Caco-2 (cell line): ENCODE measurements around the gene SYCP2L. TPM values are rescaled to one million over a fixed set of nuclear protein-coding genes. Genes with fewer than 3 reads are reported as not detected.

Experiments
- BruUV-seq: library from RNA; stranded (reverse); fragments of 400-500 nt; replicated peaks from 2 replicates; lab custom pipeline; 2021; lab: Mats Ljungman, UMichigan
- CTCF ChIA-PET: fragments of 300-600 bp; sonication (Branson Sonifier 250); formaldehyde crosslinking; loops from one replicate; lab custom pipeline; 2022; ENCODE audit warnings: antibody characterized with exemption; lab: Charles Lee
- POLR2A ChIA-PET: fragments of 300-600 bp; sonication (Branson Sonifier 250); formaldehyde crosslinking; loops from one replicate; lab custom pipeline; 2022; ENCODE audit warnings: antibody characterized with exemption; lab: Charles Lee
- DNase-seq, 2 experiments: peaks; one replicate each; pipeline versions ENCODE4 v3.0.0 to v3.0.0-alpha.2; 2020 to 2022
- H3K27me3 ChIP-seq: replicated peaks from 2 replicates; pipeline ENCODE4 v1.6.0; 2011; ENCODE audit warnings: low read length; ENCODE audit not compliant: control insufficient read depth, insufficient read depth
- H3K36me3 ChIP-seq: 2 replicates; pipeline ENCODE4 v1.5.1; 2011; ENCODE audit warnings: low read length; ENCODE audit not compliant: control insufficient read depth, insufficient read depth
- H3K4me1 ChIP-seq: fragments of 250-450 bp; sonication (Bioruptor Pico); 2 replicates; pipeline ENCODE4 v1.5.1; 2020; ENCODE audit warnings: mild to moderate bottlenecking
- H3K4me3 ChIP-seq: 2 replicates; pipeline ENCODE4 v1.5.1; 2011; ENCODE audit warnings: low read depth, mild to moderate bottlenecking, control low read depth, low read length
- H3K9me3 ChIP-seq: fragments of 250-450 bp; sonication (Bioruptor Pico); 2 replicates; pipeline ENCODE4 v1.5.1; 2020; ENCODE audit warnings: mild to moderate bottlenecking, moderate library complexity
- H3K27ac Mint-ChIP-seq: one replicate; pipeline ENCODE4 v1.8.0; 2022; ENCODE audit warnings: mixed read lengths; ENCODE audit not compliant: unreplicated experiment
- H3K27me3 Mint-ChIP-seq: one replicate; pipeline ENCODE4 v1.8.0; 2022; ENCODE audit warnings: mixed read lengths; ENCODE audit not compliant: insufficient read depth, unreplicated experiment
- H3K36me3 Mint-ChIP-seq: one replicate; pipeline ENCODE4 v1.8.0; 2022; ENCODE audit warnings: mild to moderate bottlenecking, mixed read lengths; ENCODE audit not compliant: insufficient read depth, unreplicated experiment
- H3K4me1 Mint-ChIP-seq: one replicate; pipeline ENCODE4 v1.8.0; 2022; ENCODE audit warnings: low read depth, mixed read lengths; ENCODE audit not compliant: unreplicated experiment
- H3K4me3 Mint-ChIP-seq: one replicate; pipeline ENCODE4 v1.8.0; 2022; ENCODE audit warnings: mild to moderate bottlenecking, moderate library complexity, mixed read lengths; ENCODE audit not compliant: unreplicated experiment
- H3K9me3 Mint-ChIP-seq: one replicate; pipeline ENCODE4 v1.8.0; 2022; ENCODE audit warnings: mixed read lengths; ENCODE audit not compliant: unreplicated experiment
- CTCF ChIP-seq, 2 experiments: fragments of 200-600 bp in 1 of 2; IDR thresholded peaks; 1 replicate in 1 of 2; 2 replicates in 1 of 2; pipeline versions ENCODE4 v1.5.1 to v1.8.0; 2011 to 2022; ENCODE audit warnings: antibody characterized with exemption in 1 of 2, control low read depth in 1 of 2, inconsistent platforms in 1 of 2, low read depth in 1 of 2, low read length in 1 of 2, mild to moderate bottlenecking in 1 of 2, moderate library complexity in 1 of 2; ENCODE audit not compliant: insufficient read depth in 1 of 2, severe bottlenecking in 1 of 2, unreplicated experiment in 1 of 2
- intact Hi-C: fragments of 100-400 bp; cut with micrococcal nuclease; formaldehyde crosslinking; loops from one replicate; pipeline ENCODE4 v1.10.0; 2022; ENCODE audit not compliant: unreplicated experiment
- total RNA-seq: library from RNA; stranded (reverse); gene quantifications from 2 replicates; pipeline ENCODE4 v1.2.3, GENCODE V29; 2022

SYCP2L gene
- total RNA-seq, 1 experiment from 2014 or later = 0.20 TPM

- no peak overlapping the region for H3K4me3 ChIP-seq
- ChIA-PET POLR2A (no interaction called here), CTCF (interaction anchor here (1.5 kb wide), 1 partner anchor 14 kb away, joined by 3 read pairs; no protein-coding TSS in a partner anchor)
- no peak for DNase-seq
- peaks cover 11% of the 10 kb centered on the region for H3K9me3 ChIP-seq
- no peak overlapping the region for H3K27ac Mint-ChIP-seq
- H3K9me3 Mint-ChIP-seq = peaks cover 27% of the 10 kb centered on the region
- intact Hi-C loops = no loop called here
- H3K27me3 Mint-ChIP-seq = no peaks in the 10 kb centered on the region
- no peaks in the 10 kb centered on the region for H3K27me3 ChIP-seq
- no peaks in the 10 kb centered on the region for H3K36me3 Mint-ChIP-seq
- BruUV-seq = no TSS peak
- no peak overlapping the region for H3K4me3 Mint-ChIP-seq
- no peaks in the 10 kb centered on the region for H3K4me1 Mint-ChIP-seq
- H3K4me1 ChIP-seq = no peaks in the 10 kb centered on the region
- TF ChIP-seq CTCF (IDR thresholded peaks at IDR 0.05; ENCODE audit: insufficient read depth in 1 of 2, low read depth in 1 of 2, low read length in 1 of 2, severe bottlenecking in 1 of 2, unreplicated experiment in 1 of 2) = no peak
- no peaks in the 10 kb centered on the region for H3K36me3 ChIP-seq
Measured at GRCh38 chr6:10968776-10969175, 81.9 kb downstream of the SYCP2L start.

- no TSS peak for BruUV-seq
- ChIA-PET CTCF (no interaction called here), POLR2A (interaction anchor here (0.6 kb wide), 1 partner anchor 11 kb away, joined by 3 read pairs; no protein-coding TSS in a partner anchor)
- Mint-ChIP-seq H3K27ac (no peak overlapping the region), H3K27me3 (no peaks in the 10 kb centered on the region), H3K9me3 (peaks cover 20% of the 10 kb centered on the region), H3K4me3 (no peak overlapping the region), H3K4me1 (no peaks in the 10 kb centered on the region), H3K36me3 (no peaks in the 10 kb centered on the region)
- no peak for TF ChIP-seq CTCF (IDR thresholded peaks at IDR 0.05; ENCODE audit: insufficient read depth in 1 of 2, low read depth in 1 of 2, low read length in 1 of 2, severe bottlenecking in 1 of 2, unreplicated experiment in 1 of 2)
- DNase-seq = no peak
- Histone ChIP-seq H3K27me3 (no peaks in the 10 kb centered on the region), H3K4me1 (no peaks in the 10 kb centered on the region), H3K36me3 (no peaks in the 10 kb centered on the region), H3K9me3 (peaks cover 9% of the 10 kb centered on the region), H3K4me3 (no peak overlapping the region)
- intact Hi-C loops = no loop called here
Measured at GRCh38 chr6:10970731-10971130, 83.9 kb downstream of the SYCP2L start.

- intact Hi-C loops = no loop called here
- H3K27me3 Mint-ChIP-seq = no peaks in the 10 kb centered on the region
- H3K36me3 ChIP-seq = no peaks in the 10 kb centered on the region
- BruUV-seq = no TSS peak
- no peaks in the 10 kb centered on the region for H3K27me3 ChIP-seq
- POLR2A ChIA-PET = no interaction called here
- H3K4me1 ChIP-seq = no peaks in the 10 kb centered on the region
- no peak for DNase-seq
- no peak overlapping the region for H3K4me3 ChIP-seq
- H3K36me3 Mint-ChIP-seq = no peaks in the 10 kb centered on the region
- H3K9me3 Mint-ChIP-seq = peaks cover 12% of the 10 kb centered on the region
- no peaks in the 10 kb centered on the region; the same call in none of the 2 replicates for H3K9me3 ChIP-seq
- no peaks in the 10 kb centered on the region for H3K4me1 Mint-ChIP-seq
- CTCF ChIA-PET = no interaction called here
- TF ChIP-seq CTCF (IDR thresholded peaks at IDR 0.05; ENCODE audit: insufficient read depth in 1 of 2, low read depth in 1 of 2, low read length in 1 of 2, severe bottlenecking in 1 of 2, unreplicated experiment in 1 of 2) = no peak
- no peak overlapping the region for H3K27ac Mint-ChIP-seq
- no peak overlapping the region for H3K4me3 Mint-ChIP-seq
Measured at GRCh38 chr6:10972196-10972595, 85.3 kb downstream of the SYCP2L start.
